HepG2 (cell line): ENCODE measurements around the gene CREBRF. TPM values are rescaled to one million over a fixed set of nuclear protein-coding genes. Genes with fewer than 3 reads are reported as not detected.

Experiments used
- ARID5B ChIP-seq: IDR thresholded peaks from 2 replicates; pipeline ENCODE4 v1.4.0; 2020; ENCODE audit warnings: mild to moderate bottlenecking, missing genetic modification reagents
- CREM ChIP-seq, 2 experiments: sonication (generic) in 1 of 2; formaldehyde crosslinking in 1 of 2; IDR thresholded peaks; 2 replicates each; pipeline versions ENCODE4 v1.4.0 to v1.6.1; 2016 to 2020; ENCODE audit warnings: antibody characterized with exemption in 1 of 2, mild to moderate bottlenecking in 1 of 2, missing genetic modification reagents in 1 of 2
- ELF1 ChIP-seq: sonication (generic); formaldehyde crosslinking; IDR thresholded peaks from 2 replicates; pipeline ENCODE4 v1.4.0; 2020; ENCODE audit warnings: missing genetic modification reagents
- ERF ChIP-seq: IDR thresholded peaks from 2 replicates; pipeline ENCODE4 v1.6.1; 2018; ENCODE audit warnings: missing biosample characterization, missing genetic modification reagents
- FIP1L1 ChIP-seq: fragments of 200-400 bp; formaldehyde crosslinking; IDR thresholded peaks from 2 replicates; pipeline ENCODE4 v1.6.1; 2018; ENCODE audit warnings: low read depth, mild to moderate bottlenecking, low read length, moderate library complexity, borderline replicate concordance; ENCODE audit not compliant: insufficient read depth
- FOXM1 ChIP-seq: sonication (generic); formaldehyde crosslinking; IDR thresholded peaks from 2 replicates; pipeline ENCODE4 v1.5.0; 2020; ENCODE audit warnings: missing genetic modification reagents
- GATAD2A ChIP-seq: IDR thresholded peaks from 2 replicates; pipeline ENCODE4 v1.6.1; 2016
- HNRNPLL ChIP-seq: fragments of 200-400 bp; formaldehyde crosslinking; IDR thresholded peaks from 2 replicates; pipeline ENCODE4 v1.6.1; 2017; ENCODE audit warnings: mild to moderate bottlenecking, low read depth, low read length; ENCODE audit not compliant: poor library complexity, severe bottlenecking
- HOXA5 ChIP-seq: sonication (generic); formaldehyde crosslinking; IDR thresholded peaks from 2 replicates; pipeline ENCODE4 v1.4.0; 2020; ENCODE audit warnings: missing genetic modification reagents
- KLF11 ChIP-seq: IDR thresholded peaks from 2 replicates; pipeline ENCODE4 v1.6.1; 2016; ENCODE audit warnings: missing compliant biosample characterization
- KMT2A ChIP-seq: sonication (generic); formaldehyde crosslinking; IDR thresholded peaks from 2 replicates; pipeline ENCODE4 v1.4.0; 2020; ENCODE audit warnings: missing genetic modification reagents
- MEIS1 ChIP-seq: sonication (generic); formaldehyde crosslinking; IDR thresholded peaks from 2 replicates; pipeline ENCODE4 v1.9.0; 2021; ENCODE audit warnings: mild to moderate bottlenecking, missing genetic modification reagents, moderate library complexity, borderline replicate concordance
- MLLT10 ChIP-seq: sonication (generic); formaldehyde crosslinking; IDR thresholded peaks from 2 replicates; pipeline ENCODE4 v1.4.0; 2020; ENCODE audit warnings: missing genetic modification reagents
- NR2F2 ChIP-seq: IDR thresholded peaks from 2 replicates; pipeline ENCODE4 v1.6.1; 2012; ENCODE audit warnings: low read depth, inconsistent platforms, borderline replicate concordance
- PAX8 ChIP-seq: sonication (generic); formaldehyde crosslinking; IDR thresholded peaks from 2 replicates; pipeline ENCODE4 v1.8.0; 2022; ENCODE audit warnings: mild to moderate bottlenecking, missing genetic modification reagents, borderline replicate concordance
- POGZ ChIP-seq: sonication (generic); formaldehyde crosslinking; IDR thresholded peaks from 2 replicates; pipeline ENCODE4 v1.4.0; 2020; ENCODE audit warnings: mild to moderate bottlenecking, missing genetic modification reagents
- REXO4 ChIP-seq: sonication (generic); formaldehyde crosslinking; IDR thresholded peaks from 2 replicates; pipeline ENCODE4 v1.8.0; 2022; ENCODE audit warnings: missing genetic modification reagents, mild to moderate bottlenecking, borderline replicate concordance
- SIX1 ChIP-seq: sonication (generic); formaldehyde crosslinking; IDR thresholded peaks from 2 replicates; pipeline ENCODE4 v1.4.0; 2020; ENCODE audit warnings: missing genetic modification reagents, borderline replicate concordance
- SIX4 ChIP-seq: sonication (generic); formaldehyde crosslinking; IDR thresholded peaks from 2 replicates; pipeline ENCODE4 v1.4.0; 2020; ENCODE audit warnings: missing genetic modification reagents
- STAG1 ChIP-seq: sonication (generic); formaldehyde crosslinking; IDR thresholded peaks from 2 replicates; pipeline ENCODE4 v1.4.0; 2020; ENCODE audit warnings: missing genetic modification reagents
- TFDP1 ChIP-seq: IDR thresholded peaks from 2 replicates; pipeline ENCODE4 v1.6.1; 2016; ENCODE audit warnings: missing compliant biosample characterization, missing genetic modification reagents, borderline replicate concordance
- ZNF446 ChIP-seq: sonication (generic); formaldehyde crosslinking; IDR thresholded peaks from 2 replicates; pipeline ENCODE4 v1.5.0; 2020; ENCODE audit warnings: mild to moderate bottlenecking, missing genetic modification reagents
- ZNF577 ChIP-seq: sonication (generic); formaldehyde crosslinking; IDR thresholded peaks from 2 replicates; pipeline ENCODE4 v1.4.0; 2020; ENCODE audit warnings: mild to moderate bottlenecking, low read depth, missing genetic modification reagents, borderline replicate concordance
- ZNF737 ChIP-seq: sonication (generic); formaldehyde crosslinking; IDR thresholded peaks from 2 replicates; pipeline ENCODE4 v1.5.0; 2020; ENCODE audit warnings: missing genetic modification reagents, mild to moderate bottlenecking, borderline replicate concordance
- ZNF776 ChIP-seq: sonication (generic); formaldehyde crosslinking; IDR thresholded peaks from 2 replicates; pipeline ENCODE4 v1.4.0; 2020; ENCODE audit warnings: mild to moderate bottlenecking, missing genetic modification reagents
- ZNF792 ChIP-seq: IDR thresholded peaks from 2 replicates; pipeline ENCODE4 v1.6.1; 2016
- polyA plus RNA-seq, 8 experiments: library from polyadenylated mRNA; depleted of rRNA in 3 of 8; stranded (reverse) in 7 of 8; unstranded in 1 of 8; fragments of >200 nt; fragmentation: Illumina TruSeq in 4 of 8; extraction: Trizol in 4 of 8; gene quantifications; 2 replicates each; pipeline versions ENCODE4 v1.2.1 to v1.2.3, GENCODE V29; 2011 to 2016; ENCODE audit warnings: low read depth in 4 of 8, missing spikeins in 1 of 8, mixed read lengths in 1 of 8; ENCODE audit not compliant: insufficient read depth in 1 of 8
- total RNA-seq, 5 experiments: library from RNA; depleted of rRNA; stranded (reverse); fragments of >200 nt; fragmentation: Illumina TruSeq; extraction: Trizol; gene quantifications; 2 replicates each; pipeline ENCODE4 v1.2.3, GENCODE V29; 2016; ENCODE audit warnings: low read depth in 1 of 5
- TF ChIP-seq, protein P1 (sequence below): sonication (generic); formaldehyde crosslinking; IDR thresholded peaks from 2 replicates; pipeline ENCODE4 v1.9.0; 2022; ENCODE audit warnings: low read depth, missing genetic modification reagents

The CREBRF gene
- total and polyA plus RNA-seq, 2 of the 13 experiments (the other 11 are each of a cell fraction or from before 2014, with no cell fraction given): 4.5 to 10.2 TPM

- peak; percentile 24; the same call in 1 of the 2 replicates for TF ChIP-seq ARID5B
- TF ChIP-seq TFDP1 (CRISPR knock-in tag): no peak
- TF ChIP-seq MLLT10 (CRISPR knock-in tag): no peak
- TF ChIP-seq STAG1 (CRISPR knock-in tag): no peak
- no peak for TF ChIP-seq ZNF792
- no peak for TF ChIP-seq KLF11
- TF ChIP-seq MEIS1 (CRISPR knock-in tag): no peak
- TF ChIP-seq CREM (IDR thresholded peaks at IDR 0.05): peak; percentile 26; the same call in 1 of the 2 replicates
- TF ChIP-seq CREM (CRISPR knock-in tag; IDR thresholded peaks at IDR 0.05): no peak
- no peak for TF ChIP-seq PAX8 (CRISPR knock-in tag)
- no peak for TF ChIP-seq NR2F2
- no peak for TF ChIP-seq HNRNPLL
- 0 out of 2 replicates have a peak, but pooled peaks have one; percentile 57 for TF ChIP-seq GATAD2A (CRISPR knock-in tag)
- TF ChIP-seq ERF (CRISPR knock-in tag): 0 out of 2 replicates have a peak, but pooled peaks have one; percentile 16
- peak; percentile 96 for TF ChIP-seq SIX1 (CRISPR knock-in tag)
- TF ChIP-seq SIX4 (CRISPR knock-in tag): peak; percentile 96
- no peak for TF ChIP-seq FOXM1 (CRISPR knock-in tag)
- no peak for TF ChIP-seq ZNF577 (CRISPR knock-in tag)
- TF ChIP-seq KMT2A (CRISPR knock-in tag): peak; percentile 28; the same call in 1 of the 2 replicates
- peak; percentile 23; the same call in 1 of the 2 replicates for TF ChIP-seq POGZ (CRISPR knock-in tag)
- no peak for TF ChIP-seq FIP1L1
- TF ChIP-seq ELF1: peak; percentile 16; the same call in 1 of the 2 replicates
- no peak for TF ChIP-seq REXO4
- no peak for TF ChIP-seq HOXA5 (CRISPR knock-in tag)
- no peak for TF ChIP-seq ZNF446 (CRISPR knock-in tag)
- TF ChIP-seq ZNF737 (CRISPR knock-in tag): no peak
- TF ChIP-seq, protein P1, sequence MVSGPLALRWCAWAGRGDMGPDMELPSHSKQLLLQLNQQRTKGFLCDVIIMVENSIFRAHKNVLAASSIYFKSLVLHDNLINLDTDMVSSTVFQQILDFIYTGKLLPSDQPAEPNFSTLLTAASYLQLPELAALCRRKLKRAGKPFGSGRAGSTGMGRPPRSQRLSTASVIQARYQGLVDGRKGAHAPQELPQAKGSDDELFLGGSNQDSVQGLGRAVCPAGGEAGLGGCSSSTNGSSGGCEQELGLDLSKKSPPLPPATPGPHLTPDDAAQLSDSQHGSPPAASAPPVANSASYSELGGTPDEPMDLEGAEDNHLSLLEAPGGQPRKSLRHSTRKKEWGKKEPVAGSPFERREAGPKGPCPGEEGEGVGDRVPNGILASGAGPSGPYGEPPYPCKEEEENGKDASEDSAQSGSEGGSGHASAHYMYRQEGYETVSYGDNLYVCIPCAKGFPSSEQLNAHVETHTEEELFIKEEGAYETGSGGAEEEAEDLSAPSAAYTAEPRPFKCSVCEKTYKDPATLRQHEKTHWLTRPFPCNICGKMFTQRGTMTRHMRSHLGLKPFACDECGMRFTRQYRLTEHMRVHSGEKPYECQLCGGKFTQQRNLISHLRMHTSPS (CRISPR knock-in tag): no peak
- no peak for TF ChIP-seq ZNF776 (CRISPR knock-in tag)
Observed at GRCh38 chr5:173016598-173017046, 39.5 kb upstream of the CREBRF start (continued).
